Mesenchymal stem cell (in vitro differentiated cells and primary cell): ENCODE data around the gene CPNE4.

Experiments
- DNase-seq: peaks from one replicate; pipeline ENCODE4 v3.0.0-alpha.2; 2013
- H2AFZ ChIP-seq: one replicate; pipeline ENCODE4 v1.6.1; 2013; ENCODE audit warnings: low read depth, mild to moderate bottlenecking, control low read depth, inconsistent platforms, low read length, moderate library complexity
- H2AK5ac ChIP-seq: 2 replicates; pipeline ENCODE4 v1.6.1; 2013; ENCODE audit warnings: low read length, moderate library complexity, mild to moderate bottlenecking, inconsistent platforms; ENCODE audit not compliant: severe bottlenecking
- H2BK120ac ChIP-seq: one replicate; pipeline ENCODE4 v1.6.1; 2013; ENCODE audit warnings: low read depth, mild to moderate bottlenecking, inconsistent platforms, low read length, moderate library complexity
- H2BK12ac ChIP-seq, 2 experiments: one replicate each; pipeline ENCODE4 v1.6.1; 2013; ENCODE audit warnings: inconsistent platforms in 2 of 2, low read length in 2 of 2, mild to moderate bottlenecking in 2 of 2, moderate library complexity in 2 of 2, control low read depth in 1 of 2
- H2BK15ac ChIP-seq: one replicate; pipeline ENCODE4 v1.6.1; 2013; ENCODE audit warnings: mild to moderate bottlenecking, low read depth, inconsistent platforms; ENCODE audit not compliant: poor library complexity, severe bottlenecking
- H2BK5ac ChIP-seq: 2 replicates; pipeline ENCODE4 v1.6.1; 2013; ENCODE audit warnings: low read depth, mild to moderate bottlenecking, low read length, control low read depth, inconsistent platforms; ENCODE audit not compliant: poor library complexity, severe bottlenecking
- H3K14ac ChIP-seq, 2 experiments: one replicate each; pipeline ENCODE4 v1.6.1; 2013; ENCODE audit warnings: inconsistent platforms in 2 of 2, low read length in 2 of 2, control low read depth in 1 of 2, mild to moderate bottlenecking in 1 of 2, moderate library complexity in 1 of 2
- H3K18ac ChIP-seq, 2 experiments: one replicate each; pipeline ENCODE4 v1.6.1; 2013; ENCODE audit warnings: inconsistent platforms in 2 of 2, low read length in 2 of 2, control low read depth in 1 of 2, low read depth in 1 of 2, mild to moderate bottlenecking in 1 of 2
- H3K23ac ChIP-seq, 2 experiments: one replicate each; pipeline ENCODE4 v1.6.1; 2013; ENCODE audit warnings: inconsistent platforms in 2 of 2, low read length in 2 of 2, mild to moderate bottlenecking in 2 of 2, moderate library complexity in 2 of 2, control low read depth in 1 of 2
- H3K27ac ChIP-seq: 2 replicates; pipeline ENCODE4 v1.5.1; 2013; ENCODE audit warnings: mild to moderate bottlenecking, moderate library complexity, low read length, control low read depth, inconsistent platforms; ENCODE audit not compliant: poor library complexity, severe bottlenecking
- H3K27me3 ChIP-seq, 2 experiments: 2 replicates each; pipeline versions ENCODE4 v1.6.1 to v1.7.0; 2013; ENCODE audit warnings: low read length in 2 of 2, mild to moderate bottlenecking in 2 of 2, moderate library complexity in 2 of 2, control low read depth in 1 of 2, inconsistent platforms in 1 of 2; ENCODE audit not compliant: control insufficient read depth in 1 of 2, insufficient read depth in 1 of 2
- H3K36me3 ChIP-seq, 2 experiments: 2 replicates each; pipeline versions ENCODE4 v1.6.1 to v1.7.0; 2013; ENCODE audit warnings: low read length in 2 of 2, control low read depth in 1 of 2, inconsistent platforms in 1 of 2, low read depth in 1 of 2, mild to moderate bottlenecking in 1 of 2; ENCODE audit not compliant: insufficient read depth in 2 of 2, control insufficient read depth in 1 of 2
- H3K4ac ChIP-seq, 2 experiments: one replicate each; pipeline ENCODE4 v1.6.1; 2013; ENCODE audit warnings: inconsistent platforms in 2 of 2, low read length in 2 of 2, mild to moderate bottlenecking in 2 of 2, moderate library complexity in 2 of 2, control low read depth in 1 of 2, low read depth in 1 of 2
- H3K4me1 ChIP-seq: 2 replicates; pipeline ENCODE4 v1.6.1; 2013; ENCODE audit warnings: low read depth, low read length, control low read depth; ENCODE audit not compliant: control insufficient read depth, insufficient read depth
- H3K4me2 ChIP-seq: 2 replicates; pipeline ENCODE4 v1.6.1; 2013; ENCODE audit warnings: low read length, mild to moderate bottlenecking, inconsistent platforms; ENCODE audit not compliant: poor library complexity, severe bottlenecking
- H3K4me3 ChIP-seq, 2 experiments: 2 replicates each; pipeline versions ENCODE4 v1.5.1 to v1.7.0; 2013; ENCODE audit warnings: low read length in 2 of 2, mild to moderate bottlenecking in 2 of 2, control low read depth in 1 of 2, low read depth in 1 of 2; ENCODE audit not compliant: insufficient read depth in 1 of 2
- H3K79me1 ChIP-seq: replicated peaks from 2 replicates; pipeline ENCODE4 v1.6.1; 2013; ENCODE audit warnings: mild to moderate bottlenecking, control low read depth, low read length, inconsistent platforms; ENCODE audit not compliant: poor library complexity, severe bottlenecking
- H3K9ac ChIP-seq: 2 replicates; pipeline ENCODE4 v1.7.0; 2013; ENCODE audit warnings: mild to moderate bottlenecking, low read length, moderate library complexity
- H3K9me3 ChIP-seq: 2 replicates; pipeline ENCODE4 v1.7.0; 2013; ENCODE audit warnings: mild to moderate bottlenecking, low read length; ENCODE audit not compliant: control insufficient read depth
- H4K8ac ChIP-seq: one replicate; pipeline ENCODE4 v1.6.1; 2013; ENCODE audit warnings: inconsistent platforms, mild to moderate bottlenecking, low read length, moderate library complexity
- H4K91ac ChIP-seq: one replicate; pipeline ENCODE4 v1.6.1; 2013; ENCODE audit warnings: mild to moderate bottlenecking, low read length, inconsistent platforms
- WGBS: methylation state at CpG from one replicate; pipeline ENCODE4 v1.1.7; 2013; ENCODE audit warnings: mixed read lengths; 5-methylcytosine and 5-hydroxymethylcytosine counted together

The CPNE4 gene

GRCh38 chr3:131532645-131533044, 502.2 kb downstream of the CPNE4 start:
- Histone ChIP-seq H2AFZ (no peak overlapping the region), H2BK15ac (no peak overlapping the region), H3K36me3 (no peaks in the 10 kb centered on the region), H3K4me3 (no peak overlapping the region), H3K4me2 (no peak overlapping the region), H2BK5ac (no peak overlapping the region), H3K18ac (no peak overlapping the region), H3K79me1 (no peaks in the 10 kb centered on the region), H3K9ac (no peak overlapping the region), H4K91ac (no peak overlapping the region), H3K23ac (no peak overlapping the region), H2BK12ac (no peak overlapping the region), H3K4ac (no peak overlapping the region), H3K4me1 (no peaks in the 10 kb centered on the region), H4K8ac (no peak overlapping the region), H3K27me3 (peaks cover 0 to 9% of the 10 kb centered on the region in 2 experiments), H3K14ac (no peak overlapping the region), H2AK5ac (no peak overlapping the region), H3K27ac (no peak overlapping the region), H2BK120ac (no peak overlapping the region), H3K9me3 (no peaks in the 10 kb centered on the region)
- no peak for DNase-seq

DNA sequence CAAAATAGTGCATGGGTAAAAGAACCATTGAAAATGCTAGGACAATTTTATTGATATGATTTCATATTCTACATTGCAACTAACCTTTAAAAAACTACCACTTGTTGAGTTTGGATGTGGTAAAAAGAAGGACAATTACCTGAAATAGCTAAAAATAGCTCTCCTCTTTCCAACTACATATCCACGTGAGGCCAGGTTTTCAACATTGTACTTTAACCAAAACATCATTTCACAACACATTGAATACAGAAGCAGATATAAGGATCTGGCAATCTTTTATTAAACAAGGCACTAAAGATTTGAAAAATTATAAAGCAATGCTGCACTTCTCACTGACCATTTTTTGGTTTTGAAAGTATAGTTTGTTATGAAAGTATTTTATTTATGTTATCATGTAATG, 504.0 kb downstream of the CPNE4 start:
- Histone ChIP-seq H3K9ac (no peak overlapping the region), H2BK5ac (no peak overlapping the region), H3K23ac (no peak overlapping the region), H4K8ac (no peak overlapping the region), H3K4ac (no peak overlapping the region), H3K79me1 (no peaks in the 10 kb centered on the region), H3K36me3 (no peaks in the 10 kb centered on the region), H4K91ac (no peak overlapping the region), H2AK5ac (no peak overlapping the region), H3K14ac (no peak overlapping the region), H2BK12ac (no peak overlapping the region), H2BK15ac (no peak overlapping the region), H3K4me2 (no peak overlapping the region), H3K9me3 (no peaks in the 10 kb centered on the region), H3K27ac (no peak overlapping the region), H2AFZ (no peak overlapping the region), H3K27me3 (peaks cover 0 to 9% of the 10 kb centered on the region in 2 experiments), H2BK120ac (no peak overlapping the region), H3K18ac (no peak overlapping the region), H3K4me1 (peaks cover 3% of the 10 kb centered on the region), H3K4me3 (no peak overlapping the region)
- no peak for DNase-seq
- no CpG with 5 or more reads among the region's 1 CpG for WGBS

DNA sequence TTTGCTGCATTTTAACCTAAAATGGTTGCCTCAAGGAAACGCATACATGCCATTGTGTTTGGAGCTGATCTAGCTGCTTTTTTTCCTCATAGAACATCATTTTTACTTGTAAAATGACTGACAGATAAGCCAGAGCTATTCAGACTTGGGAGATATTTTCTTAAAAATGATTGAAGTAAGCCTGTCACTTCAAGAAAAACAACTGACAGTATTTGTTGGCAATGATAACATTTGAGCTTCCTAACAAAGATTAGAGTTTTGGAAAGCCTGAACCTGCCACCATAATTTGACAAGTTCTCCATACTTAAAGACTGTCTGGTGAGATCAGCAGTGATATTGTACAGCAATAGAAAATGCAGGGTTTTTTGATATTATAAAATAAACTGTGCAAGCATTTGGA, 504.4 kb downstream of the CPNE4 start:
- H2AK5ac ChIP-seq = no peak overlapping the region
- no peak overlapping the region for H3K14ac ChIP-seq
- no peak overlapping the region for H2AFZ ChIP-seq
- no peak overlapping the region for H3K4ac ChIP-seq
- H3K36me3 ChIP-seq = no peaks in the 10 kb centered on the region
- H3K27ac ChIP-seq = no peak overlapping the region
- no peak overlapping the region for H2BK12ac ChIP-seq
- H3K79me1 ChIP-seq = no peaks in the 10 kb centered on the region
- H3K4me2 ChIP-seq = no peak overlapping the region
- no peak overlapping the region for H3K18ac ChIP-seq
- H2BK5ac ChIP-seq = no peak overlapping the region
- peaks cover 0 to 9% of the 10 kb centered on the region in 2 experiments for H3K27me3 ChIP-seq
- no peak overlapping the region for H2BK120ac ChIP-seq
- no peak overlapping the region for H3K4me3 ChIP-seq
- H4K91ac ChIP-seq = no peak overlapping the region
- no peak for DNase-seq
- H2BK15ac ChIP-seq = no peak overlapping the region
- H3K9ac ChIP-seq = no peak overlapping the region
- no peak overlapping the region for H4K8ac ChIP-seq
- 100% methylated on average over 1 of the region's 1 CpG for WGBS
- no peaks in the 10 kb centered on the region for H3K9me3 ChIP-seq
- no peak overlapping the region for H3K23ac ChIP-seq
- peaks cover 3% of the 10 kb centered on the region for H3K4me1 ChIP-seq

DNA sequence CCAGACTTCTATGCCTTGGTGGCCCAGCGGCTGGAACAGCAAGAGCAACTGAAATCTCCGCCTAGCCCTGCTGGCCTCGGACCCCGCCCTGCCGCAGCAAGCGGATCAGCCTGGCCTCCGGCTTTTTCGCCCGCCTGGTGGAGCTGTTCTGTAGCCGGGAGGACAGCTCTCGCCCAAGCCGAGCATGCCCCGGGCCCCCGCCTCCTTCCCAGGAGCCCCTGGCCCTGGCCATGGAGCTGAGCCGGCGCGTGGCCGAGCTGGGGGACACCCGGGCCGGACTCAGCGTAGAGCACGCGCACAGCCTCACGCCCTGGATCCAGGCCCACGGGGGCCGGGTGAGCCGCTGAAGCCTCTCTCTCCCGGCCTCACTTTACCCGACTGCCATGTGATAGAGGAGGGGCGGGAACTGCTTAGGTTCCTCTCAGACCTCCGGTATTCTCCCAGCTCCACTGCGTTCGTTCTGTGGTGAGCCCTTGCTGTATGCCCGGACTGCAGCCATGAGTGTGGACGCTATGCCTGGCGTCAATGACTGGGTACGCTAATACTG, 507.9 kb downstream of the CPNE4 start:
- no peak overlapping the region for H3K27ac ChIP-seq

More for the DNA sequence above, 507.9 kb downstream of the CPNE4 start:
- whole genome bisulfite sequencing = 56% methylated on average over 37 of the region's 37 CpGs
- DNase-seq = peak; percentile 11
- peak overlapping the region in 1 of 2 experiments; percentile 77 for H3K4me3 ChIP-seq
- H3K4ac ChIP-seq = no peak overlapping the region
- H3K9ac ChIP-seq = peak overlapping the region; percentile 86
- H2AK5ac ChIP-seq = no peak overlapping the region
- H3K79me1 ChIP-seq = no peaks in the 10 kb centered on the region
- peaks cover 3% of the 10 kb centered on the region for H3K4me1 ChIP-seq
- H3K9me3 ChIP-seq = no peaks in the 10 kb centered on the region
- no peak overlapping the region for H4K91ac ChIP-seq
- H2BK15ac ChIP-seq = no peak overlapping the region
- no peak overlapping the region for H2AFZ ChIP-seq
- no peak overlapping the region for H3K14ac ChIP-seq
- H3K18ac ChIP-seq = no peak overlapping the region
- H3K4me2 ChIP-seq = no peak overlapping the region
- no peak overlapping the region for H2BK120ac ChIP-seq
- no peak overlapping the region for H2BK5ac ChIP-seq
- no peak overlapping the region for H2BK12ac ChIP-seq
- H3K27me3 ChIP-seq = peaks cover 0 to 10% of the 10 kb centered on the region in 2 experiments
- no peak overlapping the region for H3K23ac ChIP-seq
- H3K36me3 ChIP-seq = no peaks in the 10 kb centered on the region
- no peak overlapping the region for H4K8ac ChIP-seq
